ENCODE data around the gene EXD3. TPM values are rescaled to one million over a fixed set of nuclear protein-coding genes. Genes with fewer than 3 reads are reported as not detected.
A peak's percentile ranks its signal among the peaks of the same experiment; 100 is the strongest.

EXD3 gene
- total RNA-seq, 1 experiment from 2014 or later = 15.3 TPM

DNA sequence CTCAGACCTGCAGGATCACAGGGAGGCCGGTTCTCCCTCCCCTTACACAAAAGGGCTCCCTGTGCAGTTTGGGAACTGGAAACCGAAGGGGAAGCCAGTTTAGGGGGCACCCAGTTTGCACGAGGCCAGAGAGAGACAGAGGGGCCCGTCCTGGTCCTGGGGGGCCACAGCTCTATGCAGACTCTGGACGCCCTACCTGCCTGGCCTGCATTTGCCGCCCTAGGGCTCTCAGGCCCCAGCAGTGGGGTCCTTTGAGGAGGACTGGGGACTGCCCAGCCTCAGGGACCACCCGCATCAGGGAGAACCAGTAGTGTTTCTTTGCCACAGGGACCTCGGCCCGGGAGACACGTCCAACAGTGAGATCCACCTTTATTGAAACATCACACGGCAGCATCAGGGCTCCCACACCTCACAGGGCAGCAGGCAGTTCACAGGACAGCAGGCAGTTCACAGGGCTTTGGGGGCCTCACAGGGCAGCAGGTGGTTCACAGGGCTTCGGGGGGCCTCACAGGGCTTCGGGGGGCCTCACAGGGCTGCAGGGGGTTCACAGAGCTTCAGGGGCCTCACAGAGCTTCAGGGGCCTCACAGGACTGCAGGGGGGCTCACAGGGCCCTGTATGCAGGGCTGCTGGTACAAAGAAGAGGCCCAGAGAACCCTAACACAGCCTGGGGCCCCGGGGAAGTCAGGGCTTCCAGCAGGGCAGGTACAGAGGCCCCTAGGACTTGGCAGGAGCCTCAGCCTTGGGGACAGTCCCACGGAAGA is 36.8 kb upstream of the EXD3 start:
- Histone ChIP-seq H3K56ac (ENCODE audit: insufficient read length, low read depth, low read length) (no peak overlapping the region), H3K14ac (ENCODE audit: insufficient read depth, low read length) (no peak overlapping the region; the same call in 1 of the 2 replicates), H2AK5ac (ENCODE audit: insufficient read length, low read length) (no peak overlapping the region), H3K27ac (ENCODE audit: insufficient read length, low read depth, low read length) (no peak overlapping the region), H3K9ac (ENCODE audit: extremely low read depth, insufficient read length, low read length) (no peak overlapping the region), H4K5ac (ENCODE audit: insufficient read length, low read depth, low read length) (no peak overlapping the region), H3K23ac (ENCODE audit: insufficient read length, low read depth, low read length) (no peak overlapping the region), H2BK120ac (ENCODE audit: low read depth, low read length, poor library complexity, severe bottlenecking) (no peak overlapping the region), H4K8ac (replicated peaks; ENCODE audit: insufficient read length, low read depth, low read length) (no peak overlapping the region), H3K4me1 (ENCODE audit: insufficient read depth, low read length) (no peaks in the 10 kb centered on the region), H4K91ac (ENCODE audit: insufficient read length, low read depth, low read length) (no peak overlapping the region), H3K79me1 (ENCODE audit: insufficient read depth, low read depth, low read length, poor library complexity, severe bottlenecking) (no peaks in the 10 kb centered on the region), H2AFZ (ENCODE audit: low read length) (no peak overlapping the region), H2BK20ac (ENCODE audit: low read depth, low read length, poor library complexity, severe bottlenecking) (no peak overlapping the region), H3K79me2 (ENCODE audit: insufficient read depth, low read length) (no peaks in the 10 kb centered on the region), H3K4ac (ENCODE audit: low read depth, low read length) (no peak overlapping the region), H2BK15ac (ENCODE audit: low read depth, low read length) (no peak overlapping the region), H3K4me2 (ENCODE audit: insufficient read depth, insufficient read length, low read length) (no peak overlapping the region), H3K27me3 (ENCODE audit: insufficient read depth, low read length) (no peaks in the 10 kb centered on the region; the same call in 1 of the 2 replicates), H2BK12ac (ENCODE audit: insufficient read length, low read depth, low read length) (no peak overlapping the region), H4K20me1 (ENCODE audit: control insufficient read depth, insufficient read depth, insufficient read length) (peaks cover 3% of the 10 kb centered on the region), H2BK5ac (ENCODE audit: insufficient read length, low read length) (no peak overlapping the region), H3K18ac (ENCODE audit: insufficient read length, low read depth, low read length) (peak overlapping the region; percentile 6), H3K23me2 (ENCODE audit: insufficient read length, low read depth, low read length, poor library complexity, severe bottlenecking) (peaks cover 9% of the 10 kb centered on the region), H3T11ph (ENCODE audit: low read length) (no peak overlapping the region), H3K9me3 (ENCODE audit: control insufficient read depth, low read depth, low read length) (no peaks in the 10 kb centered on the region)
- TF ChIP-seq, protein P1, sequence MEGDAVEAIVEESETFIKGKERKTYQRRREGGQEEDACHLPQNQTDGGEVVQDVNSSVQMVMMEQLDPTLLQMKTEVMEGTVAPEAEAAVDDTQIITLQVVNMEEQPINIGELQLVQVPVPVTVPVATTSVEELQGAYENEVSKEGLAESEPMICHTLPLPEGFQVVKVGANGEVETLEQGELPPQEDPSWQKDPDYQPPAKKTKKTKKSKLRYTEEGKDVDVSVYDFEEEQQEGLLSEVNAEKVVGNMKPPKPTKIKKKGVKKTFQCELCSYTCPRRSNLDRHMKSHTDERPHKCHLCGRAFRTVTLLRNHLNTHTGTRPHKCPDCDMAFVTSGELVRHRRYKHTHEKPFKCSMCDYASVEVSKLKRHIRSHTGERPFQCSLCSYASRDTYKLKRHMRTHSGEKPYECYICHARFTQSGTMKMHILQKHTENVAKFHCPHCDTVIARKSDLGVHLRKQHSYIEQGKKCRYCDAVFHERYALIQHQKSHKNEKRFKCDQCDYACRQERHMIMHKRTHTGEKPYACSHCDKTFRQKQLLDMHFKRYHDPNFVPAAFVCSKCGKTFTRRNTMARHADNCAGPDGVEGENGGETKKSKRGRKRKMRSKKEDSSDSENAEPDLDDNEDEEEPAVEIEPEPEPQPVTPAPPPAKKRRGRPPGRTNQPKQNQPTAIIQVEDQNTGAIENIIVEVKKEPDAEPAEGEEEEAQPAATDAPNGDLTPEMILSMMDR (conservative IDR thresholded peaks at IDR 0.05) = no peak
- Mint-ChIP-seq H3K4me3 (peak overlapping the region; percentile 17 to 58; a peak in 2 of 5 replicates), H3K9me3 (no peaks in the 10 kb centered on the region), H3K27ac (no peak overlapping the region), H3K36me3 (ENCODE audit: insufficient read depth in 1 of 3, low read depth in 3 of 3) (peaks cover 0 to 17% (median 13%) of the 10 kb centered on the region in 3 experiments; a peak in 4 of 7 replicates), H3K4me1 (peaks cover 0 to 7% of the 10 kb centered on the region in 2 experiments; a peak in 2 of 4 replicates), H3K27me3 (ENCODE audit: low read depth) (peaks cover 30% of the 10 kb centered on the region)
- DNase-seq = no peak
- no CpG with 5 or more reads among the region's 15 CpGs for WGBS (ENCODE audit: extremely low coverage, insufficient read length, low lambda C conversion rate)
